ENCODE data around the gene TWIST2.

TWIST2 gene

DNA sequence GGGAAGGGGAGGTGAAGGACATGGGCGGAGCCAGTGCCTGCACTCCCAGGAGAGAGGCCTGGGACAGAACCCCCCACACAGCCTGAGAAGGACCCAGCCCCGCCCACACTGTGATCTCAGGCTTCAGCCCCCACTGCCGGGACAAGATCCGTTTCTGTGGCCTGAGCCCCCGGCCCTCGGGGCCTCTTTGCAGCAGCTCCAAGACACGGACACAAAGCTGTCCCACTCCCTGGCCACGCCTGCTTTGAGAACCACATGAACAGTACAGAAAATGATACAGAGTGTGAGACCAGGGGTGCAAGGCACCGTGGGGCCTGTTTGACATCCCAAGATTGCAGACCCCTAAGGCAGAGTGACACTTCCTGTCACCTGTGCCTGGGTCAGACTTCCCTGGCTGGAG, 74.5 kb downstream of the TWIST2 start:
- FAIRE-seq = no peak

GRCh38 chr2:238924032-238924431, 76.1 kb downstream of the TWIST2 start:
- no peak for FAIRE-seq

- no peak for FAIRE-seq
Measured at GRCh38 chr2:238924796-238925195, 76.9 kb downstream of the TWIST2 start.

DNA sequence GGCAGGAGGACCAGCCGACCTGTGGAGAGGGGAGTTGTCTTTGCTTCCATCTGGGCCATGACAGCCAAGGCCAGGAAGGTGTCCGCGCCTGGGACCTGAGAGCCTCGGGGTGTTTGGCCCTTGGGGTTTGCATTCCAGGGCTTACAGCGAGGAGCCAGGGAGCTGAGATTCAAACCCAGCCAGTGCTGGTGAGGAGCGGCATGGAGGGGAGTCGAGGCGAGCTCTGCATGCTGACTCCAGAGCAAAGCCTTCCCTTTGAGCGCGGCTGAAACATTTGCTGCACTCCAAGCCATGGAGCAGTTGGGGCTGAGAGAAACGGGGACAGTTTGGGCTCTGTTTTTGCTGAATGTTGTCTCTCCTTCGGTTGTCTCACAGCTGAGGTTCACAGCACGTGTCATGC, 77.4 kb downstream of the TWIST2 start:
- no peak for FAIRE-seq

- no peak for FAIRE-seq
Measured at GRCh38 chr2:238925816-238926521, 78.1 kb downstream of the TWIST2 start.

DNA sequence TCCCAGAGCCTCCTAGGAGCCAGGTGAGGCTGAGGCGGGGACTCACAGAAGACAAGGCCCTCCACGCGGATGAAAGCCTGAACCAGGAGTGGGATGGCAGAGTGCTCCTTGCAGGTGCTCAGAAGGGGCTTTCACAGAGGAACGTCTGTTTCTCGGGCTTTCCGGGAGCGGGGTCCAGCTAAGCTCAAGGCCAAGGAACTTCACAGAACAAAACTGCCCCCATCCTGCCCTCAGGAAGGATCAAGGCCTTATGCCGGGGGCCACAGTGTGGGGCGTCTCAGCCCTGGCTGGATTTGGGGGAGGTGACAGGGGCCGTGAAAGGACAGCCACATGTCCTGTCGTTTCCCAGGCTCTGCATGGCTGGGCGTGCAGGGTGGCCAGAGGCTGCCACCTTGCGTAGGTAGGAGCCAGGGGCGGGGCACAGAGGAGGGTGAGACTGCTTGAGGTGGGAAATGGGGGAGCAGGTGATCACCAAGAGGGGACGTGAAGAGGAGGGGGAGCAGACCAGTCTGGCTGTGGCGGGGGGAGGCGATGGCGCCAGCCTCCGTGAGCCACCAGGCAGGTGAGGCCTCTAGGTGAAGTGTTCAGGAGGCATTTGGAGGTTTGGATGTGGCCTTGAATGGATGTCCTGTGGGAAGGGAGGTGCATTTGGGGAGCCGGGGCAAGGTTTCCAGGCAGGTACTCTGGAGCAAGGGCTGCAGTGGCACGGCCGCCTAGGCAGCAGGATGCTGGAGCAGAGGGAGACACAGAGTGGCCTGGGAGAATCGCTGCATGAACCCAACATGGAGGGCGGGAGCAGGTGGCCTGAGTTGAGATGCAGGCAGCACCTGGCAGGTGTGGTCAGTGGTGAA, 79.1 kb downstream of the TWIST2 start:
- FAIRE-seq = no peak

- FAIRE-seq = no peak
Measured at GRCh38 chr2:238927746-238928519, 80.0 kb downstream of the TWIST2 start.

DNA sequence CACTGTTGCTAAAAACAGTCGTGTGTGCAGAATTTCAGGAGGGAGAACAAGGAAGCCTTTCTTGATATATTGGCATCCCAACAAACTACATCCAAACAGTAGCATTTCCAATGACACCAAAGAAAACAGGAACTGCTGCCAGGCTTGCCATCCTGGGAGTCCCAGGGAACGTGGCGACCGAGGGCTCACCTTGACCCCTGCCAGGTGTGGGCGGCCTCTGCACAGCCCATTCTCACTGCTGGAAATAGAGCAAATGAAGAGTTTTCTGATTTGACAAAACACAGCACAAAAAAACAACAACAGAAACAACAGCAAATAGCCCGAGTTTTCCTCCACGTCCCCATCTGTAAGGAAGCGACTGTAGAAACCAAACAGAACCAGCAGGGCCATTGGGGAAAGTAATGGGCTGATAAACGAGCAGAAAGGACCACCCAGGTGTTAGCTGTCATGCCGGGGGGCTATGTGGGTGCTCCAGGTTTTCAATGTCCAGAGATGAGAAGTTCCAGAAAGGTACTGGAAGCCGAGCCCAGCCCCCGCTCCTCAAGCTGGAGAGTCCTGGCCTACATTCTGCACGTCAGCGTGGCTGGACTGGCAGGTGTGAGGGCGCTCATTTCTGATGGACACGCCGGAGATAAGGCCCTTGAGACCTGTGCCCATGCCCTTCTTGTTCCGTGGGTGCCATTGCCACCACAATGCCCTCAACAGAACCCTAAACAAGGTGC, 80.8 kb downstream of the TWIST2 start:
- FAIRE-seq = no peak

DNA sequence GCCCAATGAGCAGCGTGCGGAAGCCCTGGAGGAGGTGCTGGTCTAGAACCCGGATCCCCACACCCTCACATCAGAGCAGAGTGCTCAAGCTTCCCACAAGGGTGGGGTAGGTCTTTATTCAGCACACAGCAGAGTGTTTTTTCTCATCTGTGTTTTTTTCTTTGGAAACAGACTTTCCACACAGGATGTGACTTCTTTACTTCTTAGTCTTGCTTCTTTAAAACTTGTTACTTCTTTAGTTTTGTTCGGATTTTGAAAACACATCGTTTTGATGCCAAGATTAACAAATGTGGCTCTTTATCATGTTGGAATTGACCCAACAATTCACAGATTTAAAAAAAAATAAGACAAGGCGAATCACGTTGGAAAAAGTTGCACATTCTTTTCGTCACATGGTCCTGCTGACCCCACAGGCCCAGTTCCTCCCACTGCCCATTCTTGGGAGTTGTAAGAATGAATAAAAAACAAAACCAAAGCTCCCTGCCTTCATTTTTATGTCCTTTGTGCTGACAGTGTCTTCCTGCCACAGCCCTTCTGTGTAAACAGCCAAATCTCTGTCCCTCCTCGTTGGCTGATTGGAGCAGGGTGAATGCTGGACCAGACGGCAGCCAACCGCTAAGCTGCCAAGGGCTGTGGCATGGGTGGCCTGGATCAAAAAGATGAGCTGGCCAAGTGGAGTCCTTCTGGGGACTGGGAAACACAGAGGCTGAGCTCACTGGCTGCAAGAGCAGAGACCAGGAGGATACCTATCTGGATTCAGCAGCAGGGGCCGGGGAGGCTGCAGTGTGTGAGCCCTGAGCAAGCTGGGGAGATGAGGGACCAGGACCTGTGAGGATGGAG, 81.6 kb downstream of the TWIST2 start:
- FAIRE-seq = no peak

GRCh38 chr2:238930216-238930615, 82.3 kb downstream of the TWIST2 start:
- no peak for FAIRE-seq

- no peak for FAIRE-seq
Measured at GRCh38 chr2:238936162-238937052, 88.5 kb downstream of the TWIST2 start.

GRCh38 chr2:238938003-238938400, 90.1 kb downstream of the TWIST2 start:
- FAIRE-seq = no peak

DNA sequence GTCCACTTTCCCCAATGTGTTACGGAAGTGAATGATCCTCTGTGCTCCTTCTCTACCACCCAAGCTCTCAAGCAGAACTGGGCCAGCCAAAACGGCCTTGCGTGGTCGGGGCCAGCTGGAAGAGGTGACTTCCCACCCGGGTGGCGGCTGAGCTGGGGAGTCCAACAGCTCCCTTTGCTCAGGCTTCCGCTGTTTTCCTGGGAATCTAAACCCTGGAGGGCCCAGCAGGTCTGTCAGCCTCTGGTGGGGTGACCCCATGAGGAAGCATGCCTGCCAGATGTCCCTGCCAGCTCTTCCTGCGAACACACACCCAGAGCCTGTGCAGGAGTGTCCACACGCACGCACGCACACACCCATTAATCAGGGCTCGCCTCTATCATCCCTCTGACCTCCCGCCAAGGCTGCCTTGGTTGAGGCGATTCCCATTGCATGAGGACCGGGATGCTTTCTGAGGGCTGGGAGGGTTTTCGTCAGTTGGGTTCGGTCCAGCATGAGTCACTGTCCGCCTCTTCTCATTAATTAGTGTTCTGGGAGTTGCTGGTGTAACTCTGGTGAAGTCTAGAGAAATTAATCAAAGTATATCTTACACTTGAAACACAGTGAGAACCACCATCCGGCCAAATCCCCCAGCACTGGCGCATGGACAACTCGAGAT, 90.6 kb downstream of the TWIST2 start:
- FAIRE-seq = no peak

DNA sequence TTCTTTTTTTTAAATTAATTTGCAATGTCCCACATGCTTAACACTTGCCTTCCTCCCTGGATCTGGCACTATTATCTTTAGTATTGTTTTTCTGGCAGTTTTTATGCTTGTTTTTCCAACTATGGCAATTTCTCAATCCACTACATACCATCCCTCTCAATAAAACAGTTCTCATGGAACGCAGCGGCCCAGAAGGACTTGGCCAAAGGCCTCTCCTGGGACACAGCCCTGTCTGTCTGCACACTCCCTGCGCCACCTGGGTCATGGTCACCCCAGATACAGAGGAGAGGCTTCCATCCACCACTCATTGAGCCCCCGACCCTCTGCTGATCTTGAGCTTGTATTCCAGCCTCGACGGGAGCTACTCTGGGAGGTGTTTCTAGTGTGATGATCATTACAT, 91.2 kb downstream of the TWIST2 start:
- no peak for FAIRE-seq

GRCh38 chr2:238939521-238940403, 91.9 kb downstream of the TWIST2 start:
- FAIRE-seq = no peak

GRCh38 chr2:238940806-238941205, 92.9 kb downstream of the TWIST2 start:
- FAIRE-seq = no peak

DNA sequence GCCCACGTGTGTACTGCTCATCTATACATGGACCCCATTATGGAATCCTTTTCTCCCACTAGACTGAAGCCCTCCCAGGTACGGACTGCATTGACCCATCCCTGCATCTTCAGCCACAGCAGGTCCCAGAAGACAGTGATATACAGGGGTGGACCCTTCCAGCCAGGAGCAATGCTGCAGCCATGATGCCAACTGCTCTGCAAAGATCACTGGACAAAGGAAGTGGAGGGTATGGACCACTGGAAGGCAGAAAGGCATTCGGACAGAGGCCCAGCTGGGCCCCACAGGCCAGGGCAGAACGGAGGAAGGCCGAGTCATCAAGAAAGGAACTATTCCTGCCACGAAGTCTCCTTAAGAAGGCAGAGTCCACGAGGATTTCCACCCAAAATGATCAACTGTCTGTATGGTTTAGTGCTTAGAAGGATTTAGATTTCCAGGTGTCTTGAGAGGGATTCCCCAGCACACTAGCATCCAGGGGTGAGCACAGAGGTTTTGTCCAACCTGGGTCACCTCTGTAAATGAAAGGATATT, 93.4 kb downstream of the TWIST2 start:
- FAIRE-seq = no peak

GRCh38 chr2:238942080-238942725, 94.3 kb downstream of the TWIST2 start:
- no peak for FAIRE-seq

All from G401.6 (cell line).